Non-pigmented ciliary epithelial cell (primary cell): ENCODE results near the gene ST3GAL2.

Experiments
- DNase-seq: peaks from one replicate; pipeline ENCODE4 v3.0.0-alpha.2; 2010; ENCODE audit warnings: low read depth

Gene ST3GAL2

GRCh38 chr16:70438969-70439862 is at the start of gene ST3GAL2:
Gene ST3GAL2 (minus strand): TSS chr16:70439100. CDS start chr16:70398530, 40,570 bp downstream.
- DNase-seq, result peak; percentile 62

GRCh38 chr16:70484867-70485266 is 46.0 kb upstream of the ST3GAL2 start:
- no peak for DNase-seq

- no peak for DNase-seq
These were observed 44.5 kb upstream of the ST3GAL2 start for GRCh38 chr16:70483426-70483825.

GRCh38 chr16:70482624-70483023 is 43.7 kb upstream of the ST3GAL2 start:
- no peak for DNase-seq

GRCh38 chr16:70481929-70482536 is 43.1 kb upstream of the ST3GAL2 start:
- no peak for DNase-seq

GRCh38 chr16:70480127-70481105 is 41.5 kb upstream of the ST3GAL2 start:
- DNase-seq, result no peak

- DNase-seq, result no peak
These were observed 40.0 kb upstream of the ST3GAL2 start for GRCh38 chr16:70478912-70479341.

GRCh38 chr16:70478169-70478568 is 39.3 kb upstream of the ST3GAL2 start:
- DNase-seq, result no peak

GRCh38 chr16:70476272-70477020 is 37.5 kb upstream of the ST3GAL2 start:
- peak; percentile 60 for DNase-seq

- DNase-seq, result no peak
These were observed 36.4 kb upstream of the ST3GAL2 start for GRCh38 chr16:70475054-70475871.

GRCh38 chr16:70474320-70475053 is 35.6 kb upstream of the ST3GAL2 start:
- no peak for DNase-seq

- DNase-seq, result no peak
These were observed 34.8 kb upstream of the ST3GAL2 start for GRCh38 chr16:70473446-70474319.

- DNase-seq, result no peak
These were observed 34.0 kb upstream of the ST3GAL2 start for GRCh38 chr16:70472786-70473433.

GRCh38 chr16:70470927-70471341 is 32.0 kb upstream of the ST3GAL2 start:
- DNase-seq, result no peak

- no peak for DNase-seq
These were observed 31.4 kb upstream of the ST3GAL2 start for GRCh38 chr16:70470141-70470926.

GRCh38 chr16:70468776-70469525 is 30.1 kb upstream of the ST3GAL2 start:
- no peak for DNase-seq

- no peak for DNase-seq
These were observed 28.7 kb upstream of the ST3GAL2 start for GRCh38 chr16:70467608-70468007.
